HG02943 (cell line): ENCODE measurements around the gene BDP1.
"Not testable (repeated sequence)": the region's sequence is repeated elsewhere in the genome, so short reads cannot be mapped to it uniquely, and the experiment has no call there.

Experiments used
- ATAC-seq: cut with Tn5 transposase; IDR thresholded peaks from one replicate; pipeline ENCODE4 v1.9.1; 2021; ENCODE audit warnings: mild to moderate bottlenecking, low read depth, moderate library complexity; ENCODE audit not compliant: unreplicated experiment

The BDP1 gene, protein sequence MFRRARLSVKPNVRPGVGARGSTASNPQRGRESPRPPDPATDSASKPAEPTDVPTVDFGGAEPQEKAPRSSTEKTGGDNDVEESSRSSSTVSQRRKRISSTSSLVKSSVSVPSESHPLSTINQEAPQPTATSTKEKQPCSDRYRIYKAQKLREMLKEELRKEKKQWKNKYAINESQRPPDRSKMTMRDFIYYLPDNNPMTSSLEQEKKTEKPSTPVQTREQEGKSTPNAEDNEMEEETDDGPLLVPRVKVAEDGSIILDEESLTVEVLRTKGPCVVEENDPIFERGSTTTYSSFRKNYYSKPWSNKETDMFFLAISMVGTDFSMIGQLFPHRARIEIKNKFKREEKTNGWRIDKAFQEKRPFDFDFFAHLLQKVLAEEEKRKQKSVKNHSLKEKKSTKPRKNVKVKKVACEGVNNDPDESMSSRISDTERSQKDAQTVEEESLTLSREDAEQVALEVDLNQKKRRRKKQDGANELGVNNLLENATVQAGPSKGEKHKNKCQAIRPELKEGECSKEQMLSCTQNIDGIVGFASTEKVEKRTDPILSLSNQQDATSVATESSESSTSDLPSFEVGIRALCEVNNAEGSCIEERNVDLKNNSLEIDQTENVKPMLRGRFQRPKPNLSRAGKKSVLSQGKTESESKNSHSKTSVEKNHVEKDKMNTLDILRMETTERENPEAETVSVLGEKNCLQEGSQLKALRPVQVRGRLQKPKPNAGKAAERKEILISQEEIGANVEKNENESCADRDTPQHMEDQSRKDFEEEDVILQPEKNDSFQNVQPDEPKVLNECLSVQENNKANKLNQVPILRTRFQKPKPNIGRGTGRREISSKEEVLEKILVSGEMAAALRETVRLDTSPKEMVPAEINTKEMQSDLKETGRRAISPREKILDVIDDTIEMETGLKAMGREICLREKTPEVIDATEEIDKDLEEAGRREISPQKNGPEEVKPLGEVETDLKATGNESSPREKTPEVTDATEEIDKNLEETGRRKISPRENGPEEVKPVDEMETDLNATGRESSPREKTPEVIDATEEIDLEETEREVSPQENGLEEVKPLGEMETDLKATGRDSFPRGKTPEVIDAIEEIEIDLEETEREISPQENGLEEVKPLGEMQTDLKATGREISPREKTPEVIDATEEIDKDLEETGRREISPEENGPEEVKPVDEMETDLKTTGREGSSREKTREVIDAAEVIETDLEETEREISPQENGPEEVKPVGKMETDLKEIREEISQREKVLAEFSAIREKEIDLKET (N-terminal part only)

DNA sequence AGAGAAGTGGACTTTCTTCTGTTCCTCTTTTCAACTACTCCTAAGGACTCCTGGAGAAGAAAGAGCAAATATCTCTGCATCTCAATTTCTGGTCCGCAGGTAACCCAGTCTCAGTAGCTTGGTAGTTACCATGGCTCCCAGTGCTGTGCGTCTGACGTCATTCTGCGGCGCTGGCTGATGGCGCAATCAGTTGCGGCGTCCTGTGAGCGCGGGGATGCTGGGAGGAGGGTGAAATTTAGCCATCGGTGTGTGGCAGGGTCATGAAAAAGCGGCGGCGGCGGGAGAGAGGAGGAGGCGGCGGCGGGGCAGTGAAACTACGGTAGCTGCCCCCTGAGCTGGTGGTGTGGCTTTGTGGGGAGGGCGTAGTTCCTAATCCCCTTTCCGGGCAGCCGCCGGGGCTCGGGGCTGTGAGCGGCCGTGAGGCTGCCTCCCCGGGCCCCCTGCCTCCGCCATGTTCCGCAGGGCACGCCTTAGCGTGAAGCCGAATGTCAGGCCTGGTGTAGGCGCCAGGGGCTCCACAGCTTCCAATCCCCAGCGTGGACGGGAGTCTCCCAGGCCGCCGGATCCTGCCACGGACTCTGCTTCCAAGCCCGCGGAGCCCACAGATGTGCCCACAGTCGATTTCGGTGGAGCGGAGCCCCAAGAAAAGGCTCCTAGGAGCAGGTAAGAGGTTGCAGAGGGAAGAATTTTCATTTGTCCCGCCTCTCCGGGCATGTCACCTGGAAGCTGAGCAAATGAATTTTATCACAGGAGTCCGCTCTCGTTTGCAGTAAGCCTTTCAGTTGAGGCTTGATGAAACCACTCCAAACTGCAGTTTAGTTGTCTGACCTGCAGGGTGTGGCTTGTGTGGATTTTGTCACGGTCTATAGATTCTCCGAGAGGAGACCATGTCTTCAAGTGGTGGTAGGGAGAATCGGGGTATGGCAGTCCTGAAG lies at the start of gene BDP1:
TSS of gene BDP1 (plus strand) at position 225 of the 935 bp plus-strand sequence. CDS start at position 452, 227 bp downstream.
- ATAC-seq, result peak; percentile 96

DNA sequence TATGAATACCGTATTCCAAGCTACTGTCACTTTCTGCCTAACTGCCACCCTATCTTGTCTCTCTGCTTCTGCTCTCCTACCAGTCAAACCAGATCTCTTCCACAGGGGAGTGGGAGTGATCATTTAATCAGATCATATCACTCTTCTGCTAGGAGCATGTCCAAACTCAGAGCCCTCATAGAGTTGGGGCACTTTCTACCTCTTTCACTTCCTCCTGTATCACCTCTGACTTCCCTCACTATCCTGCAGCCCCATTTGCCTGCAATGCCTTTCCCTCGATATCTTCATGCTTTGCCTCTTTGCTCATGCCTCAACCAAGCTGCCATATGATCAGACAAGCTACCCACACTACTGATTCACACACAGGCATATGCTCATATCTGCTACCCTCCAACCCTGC lies 45.4 kb upstream of the BDP1 start:
- ATAC-seq, result not testable (repeated sequence)

DNA sequence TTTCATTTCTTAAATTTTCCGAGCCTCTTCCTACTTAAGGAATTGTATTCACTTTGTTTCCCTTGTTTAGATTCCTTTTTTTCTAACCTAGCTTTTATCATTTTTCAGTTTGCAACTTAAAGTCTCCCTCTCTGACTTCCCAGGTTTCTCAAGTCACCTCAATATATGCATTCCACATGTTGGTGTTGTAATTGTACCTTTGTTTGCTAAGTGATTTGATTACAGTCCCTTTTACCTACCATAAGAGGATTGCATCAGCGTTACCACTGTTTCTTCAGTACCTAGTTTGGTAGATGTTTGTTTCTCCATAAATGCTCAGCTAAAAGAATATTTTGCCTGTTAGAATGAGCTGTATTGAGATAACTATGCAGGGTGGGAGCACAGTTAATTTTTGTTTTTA lies 39.8 kb upstream of the BDP1 start:
- ATAC-seq, result not testable (repeated sequence)

DNA sequence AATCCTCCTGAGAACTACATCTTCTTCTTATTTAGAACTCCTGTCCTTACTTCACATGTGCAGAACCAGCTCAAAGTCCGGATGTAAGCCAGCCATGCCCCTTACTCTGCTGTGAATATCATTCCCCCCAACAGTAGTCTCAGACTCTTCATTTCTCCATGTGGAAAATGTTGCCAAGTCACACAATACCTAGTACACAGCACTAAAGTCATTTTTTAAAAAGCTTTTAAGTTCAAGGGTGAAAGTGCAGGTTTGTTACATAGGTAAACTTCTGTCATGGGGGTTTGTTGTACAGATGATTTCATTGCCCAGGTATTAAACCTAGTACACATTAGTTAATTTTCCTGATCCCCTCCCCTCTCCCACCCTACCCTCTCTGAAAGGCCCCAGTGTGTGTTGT lies 37.4 kb upstream of the BDP1 start:
- not testable (repeated sequence) for ATAC-seq

DNA sequence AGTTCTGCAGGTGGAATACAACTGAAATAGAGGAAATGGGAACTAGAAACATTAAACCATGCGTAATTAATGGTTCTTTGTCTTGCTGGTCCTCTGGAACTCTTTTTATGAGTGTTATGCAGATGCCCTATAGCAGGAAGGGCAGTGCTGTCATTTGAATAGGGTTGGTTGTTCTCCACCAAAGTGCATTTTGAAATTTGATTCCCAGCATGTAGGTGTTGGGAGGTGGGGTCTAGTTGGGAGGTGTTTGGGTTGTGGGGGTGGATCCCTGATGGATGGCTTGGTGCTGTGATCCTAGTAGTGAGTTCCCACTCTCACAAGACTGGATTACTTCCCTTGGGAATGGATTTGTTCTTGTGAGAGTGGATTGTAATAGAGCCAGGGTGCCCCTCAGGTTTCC lies 34.2 kb upstream of the BDP1 start:
- not testable (repeated sequence) for ATAC-seq

DNA sequence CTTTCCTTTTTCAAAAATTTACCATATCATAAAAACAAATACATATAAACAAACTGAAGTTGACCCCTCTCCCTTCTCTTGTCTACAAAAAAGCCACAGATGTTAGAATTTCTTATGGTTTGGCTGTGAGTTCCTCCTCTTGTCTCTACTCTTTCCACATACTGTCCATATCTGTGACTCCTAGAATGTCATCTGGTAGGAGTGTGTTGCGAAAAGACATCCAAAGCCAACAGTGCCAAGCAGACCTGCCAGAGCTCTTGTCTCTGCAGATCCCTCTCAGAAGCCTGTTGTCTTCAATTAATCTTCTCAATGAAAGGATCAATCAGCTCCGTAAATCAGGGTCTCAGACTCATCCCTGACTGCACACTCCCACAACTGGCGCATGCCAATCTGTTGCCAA lies 31.6 kb upstream of the BDP1 start:
- ATAC-seq, result not testable (repeated sequence)

DNA sequence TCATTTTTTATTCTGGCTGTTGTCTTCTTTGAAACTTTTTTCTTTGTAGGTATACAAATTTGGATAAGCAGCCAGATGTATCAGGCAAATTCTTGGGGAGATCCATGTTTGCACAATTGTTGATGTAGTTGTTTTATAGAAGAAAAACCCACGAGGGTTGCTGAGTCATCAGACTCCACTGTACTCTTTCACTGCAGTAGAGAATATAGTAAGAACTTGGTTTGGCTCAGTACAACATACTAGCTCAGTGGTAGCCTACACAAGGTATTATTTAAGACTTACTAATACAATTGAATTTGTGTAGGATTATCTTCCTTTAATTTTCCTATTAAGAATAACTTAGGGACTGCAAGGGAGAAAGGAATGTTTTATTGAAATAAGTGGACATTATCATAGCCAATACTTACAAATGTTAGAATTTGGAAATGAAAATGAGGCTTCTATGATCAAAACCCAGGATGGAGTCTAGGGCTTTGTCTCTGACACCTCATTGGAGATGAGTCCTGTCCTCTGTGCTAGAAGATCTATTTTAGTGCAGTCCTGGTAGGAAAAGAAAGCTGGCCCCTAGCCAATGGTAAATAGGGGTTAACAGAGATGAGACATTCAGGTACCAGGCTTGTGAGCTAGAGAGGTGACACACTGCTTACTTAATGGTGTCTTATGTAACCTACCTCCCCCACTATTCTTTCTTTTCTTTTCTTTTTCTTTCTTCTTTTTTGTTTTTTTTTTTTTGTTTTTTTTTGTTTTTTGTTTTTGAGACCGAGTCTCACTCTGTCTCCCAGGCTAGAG lies 28.6 kb upstream of the BDP1 start:
- not testable (repeated sequence) for ATAC-seq

DNA sequence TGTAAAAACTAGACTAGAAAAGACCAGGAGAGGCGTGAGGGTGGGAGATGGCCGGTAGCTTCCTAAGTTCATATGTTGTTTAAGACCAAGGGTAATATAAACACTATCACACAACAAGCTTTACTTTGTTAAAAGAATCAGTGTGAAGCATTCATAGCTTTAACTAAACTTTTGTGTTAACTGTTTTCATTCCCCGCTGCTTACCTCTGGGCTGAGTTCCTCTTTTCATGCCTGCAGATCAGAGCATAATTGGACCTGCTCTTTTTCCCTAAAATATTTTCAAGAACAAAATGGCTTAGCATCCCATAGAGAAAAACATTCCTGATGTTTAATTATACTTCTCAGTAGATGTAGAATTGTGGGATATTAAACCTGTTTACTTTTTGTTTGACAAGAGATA lies 23.0 kb upstream of the BDP1 start:
- ATAC-seq, result not testable (repeated sequence)

DNA sequence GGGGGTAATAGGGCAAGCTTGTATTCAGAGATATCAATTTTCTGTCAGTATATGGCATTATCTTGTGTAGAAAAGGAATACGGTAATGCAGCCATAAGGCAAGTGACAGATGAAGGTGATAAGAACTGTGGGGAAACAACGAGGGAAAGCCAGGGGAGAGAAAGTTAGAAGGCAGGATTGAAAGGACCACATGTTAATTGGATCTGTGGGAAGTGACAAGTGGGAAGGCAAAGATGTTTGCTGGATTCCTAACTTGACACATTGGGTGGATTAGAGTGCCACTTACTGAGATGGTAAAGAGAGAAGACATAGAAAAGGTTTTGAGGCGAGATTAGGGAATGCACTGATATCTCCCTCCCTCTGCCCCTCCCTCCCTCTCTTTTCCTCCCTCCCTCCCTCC lies 20.6 kb upstream of the BDP1 start:
- ATAC-seq, result not testable (repeated sequence)

DNA sequence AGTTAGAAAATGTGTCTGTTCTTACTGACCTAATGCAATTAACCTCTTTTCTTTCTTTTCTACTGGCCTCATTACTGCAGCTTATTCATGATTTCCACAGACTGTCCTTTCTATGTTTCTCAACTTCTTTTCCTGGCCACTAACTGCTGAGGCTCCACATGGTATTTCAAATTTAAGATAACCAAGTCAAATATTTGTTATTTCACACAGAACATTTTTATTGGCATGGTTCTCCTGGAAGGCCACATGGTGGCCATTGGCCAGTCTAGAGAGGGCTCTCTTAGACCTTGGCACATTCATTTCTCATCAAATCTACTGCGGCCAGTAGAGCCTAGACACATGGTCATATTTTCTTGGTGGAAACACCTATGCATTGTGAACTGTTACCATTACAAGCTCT lies 13.9 kb upstream of the BDP1 start:
- ATAC-seq, result not testable (repeated sequence)

DNA sequence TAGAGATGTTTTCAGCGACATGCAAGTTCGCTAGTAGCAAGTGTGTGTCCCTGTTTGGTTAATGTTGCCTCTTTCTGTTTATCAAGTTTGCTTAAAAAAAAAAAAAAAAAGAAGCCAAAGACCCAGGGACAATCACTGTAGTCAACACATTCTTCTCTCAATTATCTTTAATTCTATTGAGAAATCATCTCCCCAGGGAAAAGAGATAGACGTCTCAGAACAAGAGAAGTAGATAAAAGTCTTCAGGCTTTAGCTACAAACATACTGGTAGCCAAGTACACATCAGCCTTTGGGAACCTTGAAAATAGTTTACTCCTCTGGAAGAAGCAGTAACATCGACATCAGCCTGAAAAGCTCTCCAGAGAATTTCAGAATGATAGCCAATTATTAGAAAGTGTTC lies 11.6 kb upstream of the BDP1 start:
- not testable (repeated sequence) for ATAC-seq

DNA sequence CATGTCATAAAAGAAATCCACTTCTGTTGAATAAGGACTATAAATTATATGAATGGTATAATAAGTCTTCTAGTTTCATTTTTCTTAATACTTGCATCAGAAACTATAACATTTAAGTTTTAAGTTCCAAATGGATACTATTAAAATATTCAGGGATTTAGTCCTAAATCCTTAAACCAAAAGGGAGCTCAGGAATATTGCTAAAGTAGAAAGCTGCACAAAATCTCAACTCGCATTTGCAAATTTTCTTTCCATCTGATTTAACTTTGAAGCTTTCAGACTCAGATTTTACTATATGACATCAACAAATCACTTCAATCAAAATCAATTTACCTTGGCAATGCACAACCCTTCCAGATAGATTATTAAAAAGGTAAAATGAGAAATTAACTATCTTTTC lies 10.4 kb upstream of the BDP1 start:
- not testable (repeated sequence) for ATAC-seq

DNA sequence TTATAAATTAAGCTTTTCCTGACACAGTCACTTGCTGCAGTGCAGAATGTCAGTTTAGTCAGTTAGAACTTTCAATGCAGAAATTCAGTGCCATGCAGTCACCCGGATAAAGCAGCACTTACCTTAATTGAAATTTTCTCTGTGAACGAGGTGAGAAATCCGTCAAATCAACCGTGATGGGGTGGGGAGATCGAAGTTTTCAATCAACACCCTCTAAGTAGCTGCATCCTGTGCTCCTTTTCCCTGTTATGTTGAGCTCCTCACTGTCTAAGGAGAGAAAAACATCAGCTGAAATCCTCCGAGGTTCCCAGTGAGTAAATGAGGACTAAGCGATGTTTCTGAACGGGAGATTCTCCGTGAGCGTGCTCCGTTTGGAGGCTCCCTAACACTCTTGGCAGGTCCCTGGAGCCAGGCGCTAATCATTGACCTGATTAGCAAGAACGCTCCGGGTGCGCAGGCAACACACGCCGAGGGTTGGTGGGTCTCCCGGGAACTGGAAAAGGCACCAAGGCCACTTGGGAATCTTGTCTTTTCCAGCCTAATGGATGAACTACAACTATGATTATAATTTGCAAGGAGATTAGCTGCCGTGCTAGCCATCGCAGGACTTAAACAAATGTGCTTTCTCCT lies 9.8 kb upstream of the BDP1 start:
- ATAC-seq, result not testable (repeated sequence)

DNA sequence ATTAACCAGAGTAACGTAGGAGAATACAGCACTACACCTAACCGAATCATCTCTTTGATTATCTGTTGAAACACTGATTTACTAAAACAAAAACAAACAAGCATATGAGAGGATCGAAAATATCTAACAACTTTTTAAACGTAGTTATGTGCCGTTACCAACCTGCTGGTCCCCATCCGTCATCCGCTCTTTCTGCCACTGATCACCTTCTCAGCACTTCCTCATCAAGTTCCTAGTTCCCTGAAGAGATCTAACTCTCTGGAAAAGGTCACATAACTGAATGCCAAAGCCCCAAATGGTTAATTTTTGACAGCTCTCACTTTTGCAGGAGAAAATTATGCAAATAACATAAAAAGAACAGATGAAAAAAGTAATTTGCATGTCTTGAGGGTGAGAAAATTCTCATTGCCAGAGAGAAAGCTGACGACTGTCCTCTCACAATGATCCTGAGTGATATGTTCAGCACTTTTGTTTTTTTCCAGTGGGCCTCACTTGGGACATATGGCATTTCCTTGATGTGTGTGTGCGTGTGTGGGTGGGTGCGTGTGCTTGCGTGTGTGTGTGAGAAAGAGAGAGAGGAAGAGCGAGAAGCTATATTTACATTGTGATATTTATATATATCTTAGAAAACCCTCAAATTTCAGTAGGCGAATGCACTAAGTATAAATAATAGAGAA lies 8.8 kb upstream of the BDP1 start:
- ATAC-seq, result not testable (repeated sequence)

DNA sequence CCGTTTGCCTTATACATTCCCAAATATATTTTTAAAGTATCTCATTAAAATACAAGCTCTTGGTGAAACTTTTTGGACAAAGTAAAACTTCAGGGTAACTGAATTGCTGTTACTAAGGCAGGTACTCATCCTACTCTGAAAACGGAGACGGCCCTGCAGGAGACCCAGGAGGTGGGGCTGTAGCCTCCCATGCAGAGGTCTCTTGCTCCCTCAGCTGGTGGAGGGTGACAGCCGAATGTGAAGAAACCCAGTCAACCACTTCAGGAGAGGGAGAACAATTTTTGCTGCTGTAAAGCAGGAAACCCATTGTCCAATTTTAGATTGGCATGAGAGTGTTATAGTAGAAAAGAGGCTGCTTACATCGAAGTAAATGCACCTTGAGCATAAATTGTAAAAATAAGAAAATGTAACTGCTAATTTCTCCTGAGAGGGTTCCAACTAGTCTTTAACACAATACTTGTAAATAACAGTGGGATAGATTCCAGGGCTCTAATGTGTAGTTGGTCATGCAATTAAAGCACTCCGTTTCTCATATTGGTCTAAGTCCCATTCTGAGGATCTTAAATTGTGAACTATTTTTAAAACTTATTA lies 8.1 kb upstream of the BDP1 start:
- not testable (repeated sequence) for ATAC-seq

DNA sequence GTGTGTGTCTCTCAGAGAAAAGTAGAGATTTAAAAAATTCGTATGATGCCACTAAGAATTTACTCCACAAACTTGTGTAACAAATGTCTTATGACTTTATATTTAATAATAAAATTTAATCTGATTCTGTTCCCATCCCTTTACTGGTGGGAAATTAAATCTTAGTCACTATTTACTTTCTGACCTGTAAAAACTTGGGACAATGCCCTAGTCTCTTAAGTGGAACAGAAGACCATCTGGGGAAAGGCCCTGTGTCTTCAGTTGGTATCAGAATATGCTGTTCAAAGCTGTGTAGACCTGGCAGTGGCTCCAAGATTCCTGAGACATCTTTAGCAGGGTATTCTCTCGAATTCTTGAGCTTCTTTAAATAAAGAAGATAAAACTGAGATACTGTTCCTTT lies 2.6 kb upstream of the BDP1 start:
- no peak for ATAC-seq

DNA sequence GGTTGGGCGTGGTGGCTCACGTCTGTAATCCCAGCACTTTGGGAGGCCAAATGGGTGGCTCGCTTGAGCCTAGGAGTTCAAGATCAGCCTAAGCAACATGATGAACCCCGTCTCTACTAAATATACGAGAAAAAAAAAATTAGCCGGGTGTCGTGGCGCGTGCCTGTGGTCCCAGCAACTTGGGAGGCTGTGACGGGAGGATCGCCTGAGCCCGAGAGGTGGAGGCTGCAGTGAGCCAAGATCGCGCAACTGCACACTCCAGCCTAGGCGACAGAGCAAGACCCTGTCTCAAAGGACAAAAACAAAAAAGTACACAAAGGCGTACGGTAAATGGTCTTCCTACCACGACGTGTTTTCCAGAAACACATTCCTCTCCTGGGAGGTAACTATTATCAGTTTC lies 538 bp upstream of the BDP1 start:
- ATAC-seq, result no peak
